HuH-7.5 (cell line): ENCODE measurements around the gene KCNH6.

ENCODE experiments used
- DNase-seq: peaks from one replicate; pipeline ENCODE4 v3.0.0; 2011; ENCODE audit warnings: low spot score

KCNH6 gene

GRCh38 chr17:63511331-63511730 lies 11.8 kb upstream of the KCNH6 start:
- no peak for DNase-seq

GRCh38 chr17:63512388-63512787 lies 10.8 kb upstream of the KCNH6 start:
- no peak for DNase-seq

DNA sequence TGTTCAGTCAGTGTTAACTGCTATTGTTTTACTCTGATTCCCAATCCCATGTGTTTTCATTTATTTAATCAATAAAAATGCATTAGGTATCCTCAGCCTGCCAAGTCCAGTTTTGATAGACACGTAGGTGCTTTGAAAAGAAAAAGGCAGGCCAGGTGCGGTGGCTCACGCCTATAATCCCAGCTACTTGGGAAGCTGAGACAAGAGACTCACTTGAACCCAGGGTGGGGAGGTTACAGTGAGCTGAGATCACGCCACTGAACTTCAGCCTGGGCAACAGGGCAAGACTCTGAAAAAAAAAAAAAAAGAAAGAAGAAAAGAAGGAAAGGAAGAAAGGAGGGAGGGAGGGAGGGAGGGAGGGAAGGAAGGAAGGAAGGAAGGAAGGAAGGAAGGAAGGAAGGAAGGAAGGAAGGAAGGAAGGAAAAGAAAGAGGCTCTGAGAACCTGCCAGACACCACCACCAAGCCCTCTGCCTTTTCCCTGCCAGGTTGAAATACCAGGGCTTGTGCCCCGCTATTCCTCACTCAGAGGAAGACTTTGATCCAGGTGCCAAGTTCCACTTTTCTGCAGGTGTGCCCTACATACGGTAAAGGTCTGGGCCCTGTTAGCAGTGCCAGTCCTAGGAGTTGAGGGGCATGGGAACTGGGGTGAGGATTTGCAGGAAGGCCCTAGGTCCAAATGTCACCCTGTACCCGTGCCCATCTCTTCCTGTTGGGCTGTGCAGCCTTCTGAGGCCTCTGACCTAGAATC lies 10.1 kb upstream of the KCNH6 start:
- no peak for DNase-seq

GRCh38 chr17:63514477-63514876 lies 8.7 kb upstream of the KCNH6 start:
- DNase-seq: no peak

DNA sequence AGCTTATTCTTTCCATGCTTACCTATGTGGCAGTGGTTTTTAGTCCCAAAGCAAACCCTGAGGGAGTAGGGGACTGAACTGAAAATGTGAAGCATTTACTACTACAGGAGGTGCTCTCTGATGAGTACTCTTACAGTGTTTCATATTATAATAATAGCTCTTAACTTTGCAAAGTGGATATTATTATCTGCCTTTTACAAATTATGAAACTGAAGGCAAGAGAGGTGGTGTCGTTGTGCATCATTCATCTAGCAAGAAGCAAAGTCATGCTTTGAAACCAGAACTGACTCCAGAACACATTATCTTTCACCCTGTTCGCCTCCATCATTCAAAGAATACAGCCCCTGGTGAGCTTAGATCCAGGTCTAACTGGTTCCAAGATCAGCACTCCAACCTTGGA lies 8.2 kb upstream of the KCNH6 start:
- no peak for DNase-seq

- no peak for DNase-seq
Measured at GRCh38 chr17:63515426-63515825, 7.7 kb upstream of the KCNH6 start.

DNA sequence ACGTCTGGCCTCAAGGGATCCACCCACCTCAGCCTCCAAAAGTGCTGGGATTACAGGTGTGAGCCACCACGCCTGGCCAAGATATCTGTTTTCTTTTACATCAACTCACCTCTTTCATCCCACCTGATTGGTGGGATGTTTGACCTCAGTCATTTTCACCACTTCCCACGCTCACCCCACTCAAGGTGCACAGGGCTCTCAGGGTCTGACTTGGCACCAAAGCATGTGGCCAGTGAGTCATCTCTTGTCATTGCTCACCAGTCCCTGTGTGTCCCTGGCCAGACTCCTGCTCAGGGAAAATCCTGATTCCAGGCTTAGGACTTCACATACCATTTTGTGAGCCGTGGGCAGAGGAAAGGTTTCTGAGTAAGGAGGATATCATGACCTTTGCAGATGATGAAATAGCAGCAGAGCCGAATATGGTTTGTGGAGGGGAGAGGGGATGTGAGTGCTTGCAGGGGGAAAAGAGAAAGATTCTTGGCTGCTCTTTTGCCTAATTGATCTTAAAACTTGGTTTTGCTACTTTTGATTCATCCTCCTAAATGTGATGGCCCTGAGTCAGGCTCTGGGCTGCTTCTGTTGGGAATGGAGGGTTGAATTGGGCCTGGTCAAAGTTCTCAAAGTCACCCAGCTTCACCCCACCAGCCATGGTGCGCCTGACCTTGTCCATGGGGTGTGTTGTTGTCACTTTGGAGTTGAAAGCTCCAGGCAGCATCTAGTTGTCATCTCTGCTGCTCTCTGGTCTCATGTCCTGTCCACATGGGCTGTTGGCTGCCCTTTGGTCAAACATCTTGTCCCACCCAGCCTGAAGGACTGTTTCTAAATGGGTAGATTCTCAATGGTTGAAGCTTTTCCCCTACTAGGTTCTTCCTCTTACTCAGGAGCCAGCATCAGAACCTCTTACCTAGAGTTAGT lies 6.0 kb upstream of the KCNH6 start:
- DNase-seq: no peak

DNA sequence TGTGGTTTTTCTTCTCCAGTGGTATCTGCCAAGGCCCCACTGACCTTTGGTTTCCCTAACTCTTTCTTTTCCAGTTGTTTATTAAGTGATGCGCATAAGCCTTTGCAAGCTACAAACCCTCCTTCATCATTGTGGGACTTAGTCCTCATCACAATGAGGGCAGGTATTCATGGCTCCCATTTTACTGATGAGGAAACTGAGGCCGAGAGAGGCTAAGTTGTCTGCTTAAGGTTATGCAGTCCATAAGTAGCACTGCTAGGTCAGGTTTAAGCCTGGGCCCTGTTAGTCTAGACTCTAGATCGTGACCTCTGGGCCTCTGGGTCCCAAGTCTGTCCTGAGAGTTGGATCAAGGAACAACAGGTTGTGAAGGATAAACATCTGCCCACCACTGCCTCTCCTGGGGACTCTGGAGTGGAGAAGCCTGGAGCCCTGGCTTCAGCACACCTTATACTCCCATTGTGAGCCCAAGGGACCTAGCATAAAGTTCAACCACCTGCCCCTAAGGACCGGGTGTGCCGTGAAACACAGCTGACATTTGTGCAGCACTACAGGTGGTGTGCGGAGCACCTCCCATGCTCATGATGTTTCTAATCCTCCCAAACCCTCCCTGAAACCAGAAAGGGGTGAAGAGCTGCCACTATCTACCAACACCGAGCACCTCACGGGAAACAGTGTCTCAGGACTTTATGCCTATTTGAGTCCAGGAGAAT lies 5.2 kb upstream of the KCNH6 start:
- DNase-seq: no peak

DNA sequence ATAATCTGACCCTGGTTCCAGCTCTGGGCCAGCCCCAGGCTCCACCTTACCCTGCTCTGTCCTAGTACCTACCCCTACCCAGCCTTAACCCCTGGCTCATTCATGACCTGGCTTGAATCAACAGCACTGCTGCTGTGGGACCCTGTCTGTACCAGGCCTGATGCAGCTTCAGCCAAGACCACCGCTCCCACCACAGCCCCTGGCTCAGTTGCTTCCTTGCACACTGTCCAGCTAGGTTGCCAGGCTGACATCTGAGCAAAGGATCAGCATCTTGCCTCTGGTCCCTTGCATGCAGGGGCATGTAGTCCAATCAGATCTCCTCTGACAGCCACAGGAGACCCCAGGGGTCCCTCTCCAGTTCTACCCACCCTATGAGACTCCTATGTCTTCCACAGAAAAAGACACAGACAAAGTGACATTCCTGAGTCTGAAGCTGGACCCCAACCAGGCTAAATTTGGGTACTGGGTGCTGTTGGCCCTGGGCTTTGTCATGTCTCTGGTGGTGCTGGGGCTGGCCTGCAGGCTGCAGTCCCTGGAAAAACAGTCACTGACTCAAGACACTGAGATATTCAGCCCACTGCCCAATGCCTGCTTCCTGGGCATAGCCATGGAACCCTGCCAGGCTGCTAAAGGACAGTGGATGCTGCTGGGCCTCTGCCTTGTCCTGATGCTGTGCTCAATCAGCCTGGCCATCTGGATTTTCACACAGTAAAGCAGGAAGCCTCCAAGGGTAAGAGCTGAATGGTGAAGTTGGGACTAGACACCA lies 3.9 kb upstream of the KCNH6 start:
- DNase-seq: no peak

GRCh38 chr17:63519972-63520882 lies 2.9 kb upstream of the KCNH6 start:
- DNase-seq: peak; percentile 59

GRCh38 chr17:63524051-63524450 lies 893 bp downstream of the KCNH6 start:
- DNase-seq: no peak

- no peak for DNase-seq
Measured at GRCh38 chr17:63525190-63525946, 2.2 kb downstream of the KCNH6 start.

DNA sequence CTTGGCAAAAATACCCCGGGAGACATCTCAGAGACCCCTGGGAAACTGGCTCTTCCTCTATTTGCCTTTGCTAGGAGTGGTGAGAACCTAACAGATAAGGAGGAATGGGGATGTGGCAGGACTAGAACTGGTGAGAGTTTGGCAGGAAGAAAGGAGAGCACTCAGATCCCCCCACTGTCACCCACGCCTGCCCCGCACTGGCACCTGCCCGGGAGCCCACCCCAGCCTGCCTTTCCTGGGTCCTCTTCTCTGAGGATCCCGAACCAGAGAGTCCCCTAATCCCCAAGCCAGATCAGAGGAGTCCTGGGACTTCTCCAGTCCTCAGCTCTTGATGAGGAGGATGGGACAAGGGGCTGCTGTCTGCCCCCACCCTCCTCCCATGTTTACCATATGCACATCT lies 3.7 kb downstream of the KCNH6 start:
- DNase-seq: no peak

GRCh38 chr17:63528183-63528582 lies 5.0 kb downstream of the KCNH6 start:
- DNase-seq: no peak

DNA sequence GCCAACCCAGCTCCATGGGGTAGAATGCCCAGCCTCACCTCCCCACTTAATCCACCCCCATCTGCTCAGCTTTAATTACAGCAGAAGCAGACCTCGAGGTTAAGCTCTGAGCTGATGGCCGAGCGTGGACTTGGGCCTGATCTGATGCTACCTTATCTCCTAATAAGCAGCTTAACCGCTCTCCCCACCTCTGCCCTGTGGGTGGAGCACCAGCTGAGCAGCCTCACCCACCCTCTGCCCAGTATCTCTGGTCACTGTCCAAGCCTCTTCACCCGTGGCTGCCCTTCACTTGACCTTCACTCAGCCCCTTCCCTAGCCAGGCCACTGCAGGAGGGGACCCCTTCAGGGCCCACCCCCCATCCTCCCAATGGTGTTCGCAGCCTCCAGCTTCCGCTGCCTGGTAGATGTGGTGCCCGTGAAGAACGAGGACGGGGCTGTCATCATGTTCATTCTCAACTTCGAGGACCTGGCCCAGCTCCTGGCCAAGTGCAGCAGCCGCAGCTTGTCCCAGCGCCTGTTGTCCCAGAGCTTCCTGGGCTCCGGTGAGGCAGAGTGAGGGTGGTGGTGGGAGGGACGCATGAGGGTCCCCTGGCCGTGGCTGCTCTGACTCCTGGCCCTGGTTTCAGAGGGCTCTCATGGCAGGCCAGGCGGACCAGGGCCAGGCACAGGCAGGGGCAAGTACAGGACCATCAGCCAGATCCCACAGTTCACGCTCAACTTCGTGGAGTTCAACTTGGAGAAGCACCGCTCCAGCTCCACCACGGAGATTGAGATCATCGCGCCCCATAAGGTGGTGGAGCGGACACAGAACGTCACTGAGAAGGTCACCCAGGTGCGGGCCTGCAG lies 6.8 kb downstream of the KCNH6 start:
- DNase-seq: no peak

GRCh38 chr17:63530557-63531021 lies 7.4 kb downstream of the KCNH6 start:
- DNase-seq: no peak

GRCh38 chr17:63531022-63531965 lies 8.1 kb downstream of the KCNH6 start:
- DNase-seq: no peak
